Prostate gland (tissue), 2 donors: ENCODE data around the gene FMN1. TPM values are rescaled to one million over a fixed set of nuclear protein-coding genes. Genes with fewer than 3 reads are reported as not detected.

Source experiments
- DNase-seq: peaks from one replicate; pipeline ENCODE4 v3.0.0-alpha.2; 2019; ENCODE audit warnings: low spot score
- H3K27ac ChIP-seq, 2 donors: fragments of 200-600 bp; sonication (generic); 2 replicates each; pipeline ENCODE4 v1.5.1; 2017 to 2019
- H3K27me3 ChIP-seq: fragments of 200-600 bp; sonication (generic); replicated peaks from 2 replicates; pipeline ENCODE4 v1.5.1; 2019; ENCODE audit not compliant: insufficient read depth
- H3K36me3 ChIP-seq, 2 donors: fragments of 200-600 bp; sonication (generic); 1 replicate in 1 of 2; 2 replicates in 1 of 2; pipeline versions ENCODE4 v1.5.1 to v1.8.1; 2017 to 2019
- H3K4me1 ChIP-seq: fragments of 200-600 bp; sonication (generic); replicated peaks from 2 replicates; pipeline ENCODE4 v1.5.1; 2019
- H3K4me3 ChIP-seq, 2 donors: fragments of 200-600 bp; sonication (generic); 2 replicates each; pipeline ENCODE4 v1.5.1; 2017 to 2019
- H3K9me3 ChIP-seq: fragments of 200-600 bp; sonication (generic); 2 replicates; pipeline ENCODE4 v1.5.1; 2017
- CTCF ChIP-seq, 4 experiments: fragments of 200-600 bp in 2 of 4; fragments of 450-650 bp in 2 of 4; sonication (generic) in 2 of 4; IDR thresholded peaks; 1 replicate in 3 of 4; 2 replicates in 1 of 4; pipeline ENCODE4 v1.5.1; 2016 to 2019; ENCODE audit warnings: antibody characterized with exemption in 4 of 4, mild to moderate bottlenecking in 2 of 4, moderate library complexity in 2 of 4
- POLR2A ChIP-seq: fragments of 450-650 bp; IDR thresholded peaks from one replicate; pipeline ENCODE4 v1.6.1; 2016; ENCODE audit warnings: antibody characterized with exemption, mild to moderate bottlenecking
- POLR2AphosphoS5 ChIP-seq: sonication (generic); formaldehyde crosslinking; IDR thresholded peaks from one replicate; pipeline ENCODE4 v1.6.1; 2017; ENCODE audit warnings: antibody characterized with exemption
- WGBS: methylation state at CpG from one replicate; pipeline ENCODE4 v1.1.5; 2018; 5-methylcytosine and 5-hydroxymethylcytosine counted together
- intact Hi-C: fragments of 100-400 bp; cut with DNase I; formaldehyde crosslinking; loops from one replicate; pipeline ENCODE4 v1.14.2; 2022
- total RNA-seq, 2 donors: library from RNA; depleted of rRNA; stranded (reverse); fragments of >200 nt; gene quantifications; one replicate each; pipeline ENCODE4 v1.1.0, GENCODE V29; 2016

The FMN1 gene
- total RNA-seq, 2 donors from 2014 or later = 7.1 to 32.5 TPM

- H3K4me1 ChIP-seq = no peaks in the 10 kb centered on the region
- no peak for DNase-seq
- intact Hi-C loops = no loop called here
- H3K36me3 ChIP-seq = no peaks in the 10 kb centered on the region
- WGBS = 92% methylated on average over 4 of the region's 4 CpGs
- H3K27me3 ChIP-seq = no peaks in the 10 kb centered on the region
- H3K4me3 ChIP-seq = no peak overlapping the region
- H3K27ac ChIP-seq = no peak overlapping the region
- TF ChIP-seq POLR2AphosphoS5 (no peak), CTCF (IDR thresholded peaks at IDR 0.05) (no peak), POLR2A (no peak)
- no peaks in the 10 kb centered on the region for H3K9me3 ChIP-seq
Measured at GRCh38 chr15:32936976-32937375, 257.5 kb downstream of the FMN1 start.

GRCh38 chr15:32936283-32936918, 258.1 kb downstream of the FMN1 start:
- intact Hi-C loops = no loop called here

GRCh38 chr15:32935139-32935538, 259.4 kb downstream of the FMN1 start:
- WGBS = 98% methylated on average over 5 of the region's 5 CpGs
- DNase-seq = no peak
- Histone ChIP-seq H3K9me3 (no peaks in the 10 kb centered on the region), H3K4me1 (no peaks in the 10 kb centered on the region), H3K36me3 (no peaks in the 10 kb centered on the region), H3K4me3 (no peak overlapping the region), H3K27me3 (no peaks in the 10 kb centered on the region), H3K27ac (no peak overlapping the region)
- TF ChIP-seq CTCF (IDR thresholded peaks at IDR 0.05) (no peak), POLR2A (no peak), POLR2AphosphoS5 (no peak)
- intact Hi-C loops = no loop called here

More at GRCh38 chr15:32936283-32936918, 258.1 kb downstream of the FMN1 start:
- H3K4me1 ChIP-seq = no peaks in the 10 kb centered on the region
- TF ChIP-seq POLR2AphosphoS5 (no peak), POLR2A (no peak), CTCF (IDR thresholded peaks at IDR 0.05) (peak; percentile 32 to 57 (median 43))
- H3K27me3 ChIP-seq = no peaks in the 10 kb centered on the region
- DNase-seq = no peak
- H3K27ac ChIP-seq = no peak overlapping the region
- no peak overlapping the region for H3K4me3 ChIP-seq
- WGBS = 28% methylated on average over 1 of the region's 1 CpG
- no peaks in the 10 kb centered on the region for H3K36me3 ChIP-seq
- H3K9me3 ChIP-seq = no peaks in the 10 kb centered on the region

- no peak for TF ChIP-seq POLR2A
- no peak for TF ChIP-seq POLR2AphosphoS5
- TF ChIP-seq CTCF (IDR thresholded peaks at IDR 0.05) = no peak
- Histone ChIP-seq H3K4me3 (no peak overlapping the region), H3K9me3 (no peaks in the 10 kb centered on the region), H3K4me1 (no peaks in the 10 kb centered on the region), H3K27ac (no peak overlapping the region), H3K27me3 (no peaks in the 10 kb centered on the region), H3K36me3 (no peaks in the 10 kb centered on the region)
- DNase-seq = no peak
- intact Hi-C loops = no loop called here
- WGBS = 85% methylated on average over 1 of the region's 1 CpG
Measured at GRCh38 chr15:32933236-32933635, 261.3 kb downstream of the FMN1 start.

GRCh38 chr15:32928876-32929275, 265.6 kb downstream of the FMN1 start:
- Histone ChIP-seq H3K4me1 (no peaks in the 10 kb centered on the region), H3K4me3 (no peak overlapping the region), H3K36me3 (no peaks in the 10 kb centered on the region), H3K27me3 (no peaks in the 10 kb centered on the region), H3K27ac (no peak overlapping the region), H3K9me3 (no peaks in the 10 kb centered on the region)
- 33% methylated on average over 3 of the region's 3 CpGs for WGBS
- intact Hi-C loops = no loop called here
- TF ChIP-seq POLR2A (no peak), CTCF (IDR thresholded peaks at IDR 0.05) (no peak), POLR2AphosphoS5 (no peak)
- DNase-seq = no peak
